Activated CD8-positive, alpha-beta memory T cell treated with anti-CD3 and anti-CD28 coated beads for 24 hours (primary cell): ENCODE results near the gene DOK5.

ENCODE experiments used
- DNase-seq: peaks from one replicate; pipeline ENCODE4 v3.0.0-alpha.2; 2020

Gene DOK5

GRCh38 chr20:54515793-54516628, 40.6 kb downstream of the DOK5 start:
- no peak for DNase-seq

- no peak for DNase-seq
Measured at GRCh38 chr20:54517241-54517975, 42.0 kb downstream of the DOK5 start.

- DNase-seq = no peak
Measured at GRCh38 chr20:54524849-54525248, 49.5 kb downstream of the DOK5 start.

- DNase-seq = no peak
Measured at GRCh38 chr20:54525916-54526590, 50.7 kb downstream of the DOK5 start.

- DNase-seq = no peak
Measured at GRCh38 chr20:54526801-54527200, 51.4 kb downstream of the DOK5 start.

GRCh38 chr20:54532573-54532972, 57.2 kb downstream of the DOK5 start:
- no peak for DNase-seq

GRCh38 chr20:54534101-54534500, 58.7 kb downstream of the DOK5 start:
- DNase-seq = no peak

- DNase-seq = no peak
Measured at GRCh38 chr20:54535033-54535432, 59.6 kb downstream of the DOK5 start.

GRCh38 chr20:54535746-54536145, 60.4 kb downstream of the DOK5 start:
- DNase-seq = no peak

GRCh38 chr20:54539521-54540046, 64.2 kb downstream of the DOK5 start:
- no peak for DNase-seq

GRCh38 chr20:54543369-54543768, 68.0 kb downstream of the DOK5 start:
- no peak for DNase-seq

- no peak for DNase-seq
Measured at GRCh38 chr20:54545676-54546358, 70.4 kb downstream of the DOK5 start.

GRCh38 chr20:54548849-54549248, 73.5 kb downstream of the DOK5 start:
- no peak for DNase-seq

- no peak for DNase-seq
Measured at GRCh38 chr20:54549658-54550326, 74.4 kb downstream of the DOK5 start.

- DNase-seq = no peak
Measured at GRCh38 chr20:54550776-54551396, 75.5 kb downstream of the DOK5 start.

- DNase-seq = no peak
Measured at GRCh38 chr20:54554006-54554405, 78.6 kb downstream of the DOK5 start.

- no peak for DNase-seq
Measured at GRCh38 chr20:54555150-54555549, 79.8 kb downstream of the DOK5 start.

GRCh38 chr20:54556406-54556805, 81.0 kb downstream of the DOK5 start:
- no peak for DNase-seq

- no peak for DNase-seq
Measured at GRCh38 chr20:54557806-54558590, 82.6 kb downstream of the DOK5 start.

GRCh38 chr20:54559890-54560289, 84.5 kb downstream of the DOK5 start:
- no peak for DNase-seq

GRCh38 chr20:54560357-54560756, 85.0 kb downstream of the DOK5 start:
- DNase-seq = no peak
